ENCODE data around the gene PTRHD1. TPM values are rescaled to one million over a fixed set of nuclear protein-coding genes. Genes with fewer than 3 reads are reported as not detected.
A peak's percentile ranks its signal among the peaks of the same experiment; 100 is the strongest.

Gene PTRHD1
- total RNA-seq, 1 donor from 2014 or later = 32.0 TPM

- Histone ChIP-seq H3K4me3 (ENCODE audit: low read depth, low read length) (no peak overlapping the region), H3K36me3 (ENCODE audit: control insufficient read depth, insufficient read depth, low read length) (no peaks in the 10 kb centered on the region), H3K27me3 (ENCODE audit: control insufficient read depth, insufficient read depth, low read length) (no peaks in the 10 kb centered on the region)
- no peak for TF ChIP-seq CTCF (IDR thresholded peaks at IDR 0.05; ENCODE audit: insufficient read depth, low read length, poor library complexity, severe bottlenecking)
- no peak for DNase-seq (ENCODE audit: low read depth)
Observed at GRCh38 chr2:24826773-24827145, 33.6 kb upstream of the PTRHD1 start.

GRCh38 chr2:24825883-24826772, 32.9 kb upstream of the PTRHD1 start:
- no peaks in the 10 kb centered on the region for H3K36me3 ChIP-seq (ENCODE audit: control insufficient read depth, insufficient read depth, low read length)

GRCh38 chr2:24824966-24825882, 32.0 kb upstream of the PTRHD1 start:
- H3K4me3 ChIP-seq (ENCODE audit: low read depth, low read length) = no peak overlapping the region
- peak; percentile 64 for TF ChIP-seq CTCF (IDR thresholded peaks at IDR 0.05; ENCODE audit: insufficient read depth, low read length, poor library complexity, severe bottlenecking)
- no peak for DNase-seq (ENCODE audit: low read depth)
- no peaks in the 10 kb centered on the region for H3K27me3 ChIP-seq (ENCODE audit: control insufficient read depth, insufficient read depth, low read length)
- no peaks in the 10 kb centered on the region for H3K36me3 ChIP-seq (ENCODE audit: control insufficient read depth, insufficient read depth, low read length)

More at GRCh38 chr2:24825883-24826772, 32.9 kb upstream of the PTRHD1 start:
- no peak overlapping the region for H3K4me3 ChIP-seq (ENCODE audit: low read depth, low read length)
- no peak for TF ChIP-seq CTCF (IDR thresholded peaks at IDR 0.05; ENCODE audit: insufficient read depth, low read length, poor library complexity, severe bottlenecking)
- no peaks in the 10 kb centered on the region for H3K27me3 ChIP-seq (ENCODE audit: control insufficient read depth, insufficient read depth, low read length)
- no peak for DNase-seq (ENCODE audit: low read depth)

GRCh38 chr2:24824071-24824588, 30.9 kb upstream of the PTRHD1 start:
- Histone ChIP-seq H3K4me3 (ENCODE audit: low read depth, low read length) (no peak overlapping the region), H3K36me3 (ENCODE audit: control insufficient read depth, insufficient read depth, low read length) (no peaks in the 10 kb centered on the region), H3K27me3 (ENCODE audit: control insufficient read depth, insufficient read depth, low read length) (no peaks in the 10 kb centered on the region)
- no peak for TF ChIP-seq CTCF (IDR thresholded peaks at IDR 0.05; ENCODE audit: insufficient read depth, low read length, poor library complexity, severe bottlenecking)
- no peak for DNase-seq (ENCODE audit: low read depth)

- no peak for DNase-seq (ENCODE audit: low read depth)
- H3K36me3 ChIP-seq (ENCODE audit: control insufficient read depth, insufficient read depth, low read length) = no peaks in the 10 kb centered on the region
- TF ChIP-seq CTCF (IDR thresholded peaks at IDR 0.05; ENCODE audit: insufficient read depth, low read length, poor library complexity, severe bottlenecking) = no peak
- H3K4me3 ChIP-seq (ENCODE audit: low read depth, low read length) = no peak overlapping the region
- no peaks in the 10 kb centered on the region for H3K27me3 ChIP-seq (ENCODE audit: control insufficient read depth, insufficient read depth, low read length)
Observed at GRCh38 chr2:24822049-24822706, 29.0 kb upstream of the PTRHD1 start.
